Pons (tissue), 1 donor: ENCODE data around the gene SMARCA2.

Source experiments
- DNase-seq: peaks from one replicate; pipeline ENCODE4 v3.0.0-alpha.2; 2016; ENCODE audit warnings: low spot score

SMARCA2 gene

DNA sequence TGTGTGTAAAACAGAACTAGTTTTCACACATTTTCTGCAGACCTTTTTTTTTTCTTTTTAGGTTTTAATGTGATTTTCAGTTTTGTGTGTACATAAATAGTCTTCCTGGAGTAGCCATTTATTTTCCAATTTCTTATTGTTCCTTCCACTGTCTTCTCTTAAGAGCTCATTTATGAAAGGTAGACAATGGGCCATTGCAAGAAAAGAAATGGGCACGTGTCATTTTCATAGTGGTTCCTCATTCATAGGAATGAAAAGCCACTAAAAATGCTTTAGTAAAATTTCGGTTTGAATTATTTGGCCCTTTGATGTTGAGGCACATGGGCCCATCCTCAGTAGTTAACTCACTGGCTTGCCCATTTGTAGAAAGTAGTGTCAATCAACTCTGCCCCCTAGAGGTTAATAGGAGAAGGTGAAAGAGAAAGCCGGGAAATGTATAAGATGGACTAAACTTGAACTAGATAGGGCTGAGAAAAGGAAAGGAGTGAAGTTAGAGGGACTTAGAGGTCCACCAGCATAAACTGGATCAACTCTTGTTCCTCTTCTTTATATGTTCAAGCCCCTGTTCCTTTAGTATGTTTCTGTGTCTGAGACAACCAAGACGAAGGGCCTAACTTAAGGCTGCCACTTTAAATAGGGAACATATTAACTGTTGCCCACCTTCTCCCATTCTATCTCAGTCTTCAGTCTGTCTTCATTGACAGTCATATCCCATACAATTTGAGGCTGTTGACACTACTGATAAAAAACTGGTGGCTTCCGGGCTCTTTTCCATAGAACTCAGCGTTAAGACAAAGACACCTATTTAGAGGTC is 72.6 kb downstream of the SMARCA2 start:
- DNase-seq = peak; percentile 62

DNA sequence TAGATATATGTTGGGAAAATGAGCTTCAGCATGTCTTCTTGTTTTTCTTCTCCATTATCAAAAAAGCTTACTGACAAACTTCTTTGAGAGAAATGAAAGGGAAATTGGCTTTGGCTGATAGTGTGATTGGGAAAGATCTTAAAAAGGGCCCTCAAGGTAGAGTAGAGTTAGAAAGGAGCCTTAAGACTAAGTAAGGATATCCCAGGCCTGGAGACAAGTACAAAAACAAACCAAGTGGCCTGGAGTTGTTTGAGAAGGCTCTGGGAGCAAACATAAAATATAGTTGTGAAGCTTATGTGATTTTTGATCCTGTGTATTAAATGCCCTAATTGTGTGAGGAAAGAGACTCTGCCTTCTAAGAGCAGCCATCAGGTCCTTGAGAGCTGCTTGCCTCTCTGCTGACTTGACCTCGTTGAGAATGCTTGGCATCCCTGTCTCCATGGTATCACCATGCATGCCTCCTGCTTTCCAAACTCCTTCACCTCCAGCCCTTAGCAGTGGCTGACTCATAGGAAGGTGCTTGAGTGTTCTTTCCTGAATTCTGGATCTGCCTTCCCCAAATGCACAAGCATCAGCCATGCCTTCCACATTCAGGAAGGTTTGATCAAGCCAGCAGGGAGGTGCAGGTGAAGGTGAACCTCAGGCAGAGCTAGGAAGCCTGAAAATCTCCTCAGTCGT is 78.9 kb downstream of the SMARCA2 start:
- peak; percentile 25 for DNase-seq

DNA sequence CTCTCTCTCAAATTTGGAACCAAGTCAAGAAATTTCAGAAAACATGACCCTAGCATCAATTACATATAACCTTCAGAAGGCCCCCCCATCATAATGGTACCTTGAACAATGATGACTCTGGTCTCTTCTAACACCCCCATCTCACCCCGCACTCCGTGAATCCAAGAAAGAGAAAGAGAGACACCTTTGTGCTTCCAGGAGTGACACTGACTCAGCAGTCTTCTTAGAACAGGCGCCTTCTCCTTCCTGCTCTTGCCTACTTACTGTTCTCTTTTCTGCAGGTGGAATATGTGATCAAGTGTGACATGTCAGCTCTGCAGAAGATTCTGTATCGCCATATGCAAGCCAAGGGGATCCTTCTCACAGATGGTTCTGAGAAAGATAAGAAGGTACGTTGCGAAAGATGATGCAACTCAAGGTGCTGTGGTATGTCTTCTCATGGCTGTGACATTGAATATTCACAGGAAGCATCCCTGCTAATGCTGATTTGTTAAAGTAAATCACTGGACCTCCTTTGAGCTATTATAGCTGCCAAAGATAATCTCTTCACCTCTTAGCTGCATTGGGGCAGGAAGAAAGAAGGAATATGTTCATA is 81.3 kb downstream of the SMARCA2 start:
- no peak for DNase-seq

DNA sequence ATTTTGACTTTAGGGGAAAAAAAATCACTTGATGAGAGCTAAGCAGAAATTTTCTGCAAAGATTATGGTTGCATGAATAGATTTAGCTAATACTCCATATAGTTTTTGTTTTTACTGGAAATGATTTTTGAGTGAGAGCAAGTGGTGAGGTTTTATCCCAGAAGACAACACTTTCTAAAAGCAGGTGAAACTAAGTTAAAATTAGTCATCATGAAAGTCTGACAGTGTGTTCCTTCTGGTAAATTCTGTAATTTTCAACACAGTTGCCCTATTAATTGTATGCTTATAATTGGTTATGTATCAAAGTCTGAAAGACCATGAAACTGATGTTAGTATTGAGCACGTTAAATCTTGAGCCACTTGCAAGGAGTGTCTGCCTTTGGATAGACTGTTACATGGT is 91.5 kb downstream of the SMARCA2 start:
- no peak for DNase-seq

DNA sequence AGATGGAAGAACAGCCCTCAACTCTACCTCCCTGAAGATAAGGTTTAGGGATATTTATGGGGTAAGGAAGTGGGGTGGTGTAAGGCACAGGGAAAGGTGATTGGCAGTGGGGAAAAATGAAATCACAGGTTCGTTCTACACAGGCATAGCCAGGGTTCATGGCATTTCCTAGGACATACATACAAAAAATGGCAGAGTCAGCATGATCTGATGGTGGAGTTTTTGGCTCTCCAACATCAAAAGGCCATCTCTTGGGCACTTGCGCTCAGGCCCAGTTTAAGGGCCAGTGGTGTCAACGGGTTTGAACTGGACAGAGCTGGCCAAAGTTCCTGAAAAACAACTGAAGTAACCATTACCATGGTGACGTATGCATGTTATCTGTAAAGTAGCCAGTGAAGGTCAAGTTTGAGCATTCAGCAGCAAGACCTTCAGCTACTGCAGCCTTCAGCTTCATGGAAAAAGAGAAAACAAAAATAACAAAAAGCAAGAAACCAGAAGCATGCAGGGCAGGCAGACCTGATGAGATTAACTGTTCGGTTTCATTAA is 92.8 kb downstream of the SMARCA2 start:
- DNase-seq = no peak

DNA sequence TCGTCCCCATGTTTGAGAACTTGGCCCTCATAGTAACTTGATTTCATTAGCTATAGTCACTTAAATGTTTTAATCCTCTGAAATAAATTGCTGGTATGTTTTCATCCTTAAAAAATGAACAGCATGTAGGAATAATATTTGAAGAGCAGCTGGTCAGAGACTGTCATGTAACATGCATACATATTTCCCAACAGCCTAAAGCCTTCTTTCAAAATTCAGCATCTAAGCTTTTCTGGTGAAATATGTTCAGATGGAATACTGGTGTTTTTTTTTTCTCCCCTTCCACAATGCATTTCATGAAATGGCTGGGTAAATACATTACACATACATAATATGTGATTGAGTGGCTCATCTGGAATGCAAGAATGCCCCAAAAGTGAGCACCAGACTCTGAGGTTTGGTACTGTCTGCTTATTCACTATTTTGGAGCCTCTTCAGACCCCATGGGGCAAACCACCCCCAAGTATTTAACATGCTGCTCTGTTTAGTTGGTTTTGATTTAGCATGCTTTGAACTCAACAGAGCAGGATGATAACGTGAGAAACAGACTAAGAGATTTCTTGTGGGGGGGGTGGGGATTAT is 94.0 kb downstream of the SMARCA2 start:
- no peak for DNase-seq

DNA sequence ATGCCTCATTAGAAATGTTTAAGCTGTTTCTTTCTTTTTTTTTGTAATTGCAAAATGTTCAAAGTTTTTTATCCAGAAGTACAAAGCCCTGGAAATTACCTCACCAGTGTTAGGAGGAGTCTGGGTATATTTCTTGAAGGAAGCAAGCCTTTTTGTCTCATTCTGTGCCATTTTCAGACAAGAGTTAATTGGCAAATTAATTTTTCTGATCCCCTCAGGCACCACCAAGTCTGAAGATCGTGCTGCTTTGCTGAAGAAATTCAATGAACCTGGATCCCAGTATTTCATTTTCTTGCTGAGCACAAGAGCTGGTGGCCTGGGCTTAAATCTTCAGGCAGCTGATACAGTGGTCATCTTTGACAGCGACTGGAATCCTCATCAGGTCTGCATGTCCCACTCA is 94.9 kb downstream of the SMARCA2 start:
- no peak for DNase-seq

DNA sequence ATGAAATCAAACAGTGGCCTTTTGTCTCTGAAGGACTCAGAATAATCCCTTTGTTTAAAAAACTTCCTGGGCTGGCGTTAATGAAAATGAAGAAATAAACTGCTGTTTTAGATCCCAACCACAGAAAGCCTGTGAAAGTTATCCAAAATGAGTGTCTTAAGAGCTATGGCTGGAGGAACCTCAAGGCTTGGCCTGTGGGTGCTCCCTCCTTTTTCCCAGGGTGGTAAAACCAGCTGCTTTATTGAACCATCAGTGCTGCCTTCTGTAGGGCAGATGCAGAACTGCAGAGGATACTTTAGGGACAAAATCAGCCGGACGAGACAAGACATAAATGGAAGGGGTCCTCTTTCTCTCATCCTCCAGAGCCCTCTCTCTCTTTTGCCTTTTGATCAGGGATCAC is 100.9 kb downstream of the SMARCA2 start:
- peak; percentile 31 for DNase-seq

DNA sequence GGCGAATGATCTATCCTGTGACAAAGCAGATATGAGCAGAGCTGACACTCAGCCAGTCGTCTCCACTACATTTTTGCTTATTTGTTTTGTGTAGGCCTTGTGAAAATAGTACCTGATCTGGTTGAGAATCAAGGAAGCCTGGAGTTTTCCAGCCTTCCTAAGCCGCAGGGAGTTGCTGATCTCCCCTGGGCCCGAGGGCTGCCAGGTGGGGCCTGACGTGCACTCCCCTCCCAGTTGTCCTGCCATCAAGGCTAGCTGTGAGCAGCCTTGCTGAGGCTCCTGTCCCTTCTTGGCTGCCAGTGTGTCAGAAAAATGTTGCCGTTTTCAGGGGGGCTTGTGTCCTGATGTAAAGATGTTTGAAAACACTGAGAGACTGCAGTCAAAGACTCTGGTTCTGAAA is 102.4 kb downstream of the SMARCA2 start:
- no peak for DNase-seq

DNA sequence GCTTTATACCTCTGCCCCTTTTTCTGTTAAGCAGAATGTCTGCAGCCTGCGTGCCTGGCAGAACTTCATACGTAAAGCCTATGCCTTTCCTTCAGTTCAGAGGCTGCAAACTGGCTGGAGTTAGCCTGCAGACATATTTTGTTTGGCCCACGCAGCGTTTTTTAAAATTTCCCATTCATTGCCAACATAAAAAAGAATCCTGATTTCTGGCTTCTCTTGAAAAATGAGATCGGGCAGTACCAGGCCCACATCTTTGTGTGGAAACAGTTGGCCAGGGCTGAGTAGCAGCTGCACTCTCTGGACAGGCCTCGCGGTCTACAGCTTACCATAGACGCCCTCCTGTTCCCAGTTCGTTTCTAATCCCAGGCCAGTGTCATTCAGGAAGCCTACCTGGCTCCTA is 104.4 kb downstream of the SMARCA2 start:
- DNase-seq = no peak

DNA sequence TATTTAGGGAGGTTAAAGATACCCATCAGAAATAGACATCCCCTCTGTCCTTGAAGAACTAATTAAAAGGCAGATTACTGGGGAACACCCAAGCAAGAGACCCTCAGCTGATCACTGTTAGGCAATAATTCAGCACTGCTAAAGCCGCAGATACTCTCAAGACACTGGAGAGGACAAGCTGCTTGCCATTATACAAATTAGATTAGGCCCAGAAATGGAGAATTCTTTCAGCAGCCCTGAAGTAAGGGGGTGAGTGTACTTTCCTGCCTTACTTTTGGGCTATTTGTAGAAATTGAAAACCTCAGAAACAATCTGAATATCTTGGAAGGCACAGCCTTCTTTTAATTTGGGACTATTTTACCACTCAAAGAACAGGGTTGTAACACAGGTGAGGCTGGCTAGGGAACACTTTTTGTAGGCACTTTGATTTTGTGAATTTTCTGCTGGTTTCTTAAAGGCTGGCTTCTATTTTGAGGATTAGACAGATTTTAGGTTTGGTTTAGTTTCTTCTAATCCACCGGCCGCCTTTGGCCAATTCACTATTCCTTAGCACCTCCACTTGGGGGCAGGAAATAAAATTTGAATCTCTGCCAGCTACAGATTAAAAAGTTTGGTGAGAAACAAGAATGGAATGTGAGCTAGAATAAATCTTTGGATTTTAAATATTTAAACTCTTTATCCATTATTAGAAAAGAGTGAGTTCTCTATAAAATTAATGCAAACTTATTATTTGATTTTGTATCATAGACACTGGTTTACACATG is 106.0 kb downstream of the SMARCA2 start:
- no peak for DNase-seq

DNA sequence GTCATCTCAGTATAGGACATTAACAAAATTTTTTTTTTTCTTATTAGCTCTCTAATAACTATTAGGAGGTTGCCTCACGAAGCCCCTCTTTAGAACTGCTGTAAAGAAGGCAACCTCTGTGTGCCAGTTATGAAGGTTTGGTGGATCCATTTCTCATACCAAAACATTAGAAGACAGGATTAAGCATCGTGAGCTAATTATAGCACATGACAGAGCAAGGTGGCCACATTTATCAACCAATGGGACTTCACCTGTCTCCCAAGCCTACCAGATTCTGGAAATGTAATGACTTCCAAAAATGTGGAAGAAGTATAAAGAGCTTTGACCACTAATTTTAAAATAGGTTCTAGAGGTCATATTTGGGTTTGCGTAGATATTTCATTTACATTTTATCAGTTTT is 107.2 kb downstream of the SMARCA2 start:
- DNase-seq = no peak

DNA sequence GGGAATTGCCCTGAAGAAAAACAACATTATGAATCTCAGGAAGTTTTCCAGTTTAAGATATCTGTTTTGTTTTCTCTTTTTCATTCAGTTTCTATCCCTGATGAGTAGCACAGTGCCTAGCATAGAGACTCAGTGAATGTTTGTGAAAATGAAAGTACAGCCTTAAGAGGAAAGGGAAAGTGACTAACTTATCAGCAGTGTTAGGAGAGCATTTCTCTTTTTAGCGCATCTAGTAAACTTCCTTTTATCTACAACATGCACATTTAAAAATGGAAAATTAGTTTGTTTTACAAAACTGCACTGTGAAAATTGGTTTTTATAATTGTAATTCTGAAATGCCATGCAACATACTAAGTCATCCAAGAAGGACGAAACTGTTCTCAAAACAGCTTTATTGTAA is 110.8 kb downstream of the SMARCA2 start:
- peak; percentile 54 for DNase-seq

DNA sequence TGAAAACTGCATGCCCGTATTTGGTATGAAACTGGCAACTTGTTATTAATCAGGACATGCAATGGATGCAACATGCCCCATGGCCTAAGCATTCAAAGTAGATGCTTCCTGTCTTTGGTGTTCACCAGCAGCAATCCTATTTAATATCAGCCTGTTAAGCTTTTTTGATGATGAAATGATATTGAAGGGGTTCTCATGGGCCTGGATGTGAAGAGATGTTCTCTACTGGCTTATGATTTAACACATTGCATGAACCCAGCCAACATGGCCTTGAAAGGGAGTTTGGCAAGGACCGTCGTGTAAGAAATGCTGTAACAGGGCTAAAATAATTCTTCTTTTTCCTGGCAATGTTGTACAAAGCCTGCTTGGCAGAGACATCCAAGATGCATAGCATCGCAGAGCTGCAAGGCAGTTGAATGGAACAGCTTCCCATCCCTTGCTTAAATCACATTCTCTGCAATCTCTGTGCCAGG is 111.2 kb downstream of the SMARCA2 start:
- DNase-seq = peak; percentile 39

DNA sequence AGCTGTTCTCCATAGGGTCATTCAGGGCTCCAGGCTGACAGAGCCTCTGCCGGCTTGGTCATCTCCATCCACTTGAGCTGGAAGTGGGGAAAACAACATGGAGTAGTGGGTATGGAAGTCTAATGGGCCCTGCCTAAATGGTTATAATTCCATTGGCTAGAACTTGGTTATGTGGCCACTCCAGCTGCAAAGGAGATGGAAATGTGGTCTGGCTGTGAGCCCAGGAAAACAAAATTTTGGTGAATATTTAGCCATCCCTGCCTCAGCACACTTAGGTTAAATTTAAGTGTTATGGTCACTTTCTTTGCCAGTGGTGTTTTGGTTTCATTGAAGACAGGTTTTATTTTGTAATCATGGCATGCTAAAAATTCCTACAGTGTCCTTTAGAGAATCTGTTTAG is 112.3 kb downstream of the SMARCA2 start:
- no peak for DNase-seq

DNA sequence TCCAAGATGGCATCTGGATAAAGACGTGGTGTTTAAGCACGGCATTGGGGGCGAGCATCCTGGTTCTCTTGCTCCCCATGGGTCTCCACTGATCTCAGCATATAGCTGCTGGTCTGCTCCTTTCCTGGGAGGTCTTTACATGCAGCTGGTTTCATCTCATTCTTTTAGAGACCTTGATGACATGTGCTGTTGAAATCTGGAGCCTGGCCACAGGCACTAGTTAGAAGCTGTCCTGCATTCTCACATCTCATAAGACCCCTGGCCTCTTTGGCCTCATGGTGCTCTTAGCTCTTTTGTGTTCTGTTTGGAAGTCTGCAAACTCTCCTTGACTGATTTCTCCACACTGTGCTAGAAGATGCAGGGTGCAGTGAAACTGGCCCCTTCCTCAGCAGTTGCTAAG is 113.0 kb downstream of the SMARCA2 start:
- no peak for DNase-seq

DNA sequence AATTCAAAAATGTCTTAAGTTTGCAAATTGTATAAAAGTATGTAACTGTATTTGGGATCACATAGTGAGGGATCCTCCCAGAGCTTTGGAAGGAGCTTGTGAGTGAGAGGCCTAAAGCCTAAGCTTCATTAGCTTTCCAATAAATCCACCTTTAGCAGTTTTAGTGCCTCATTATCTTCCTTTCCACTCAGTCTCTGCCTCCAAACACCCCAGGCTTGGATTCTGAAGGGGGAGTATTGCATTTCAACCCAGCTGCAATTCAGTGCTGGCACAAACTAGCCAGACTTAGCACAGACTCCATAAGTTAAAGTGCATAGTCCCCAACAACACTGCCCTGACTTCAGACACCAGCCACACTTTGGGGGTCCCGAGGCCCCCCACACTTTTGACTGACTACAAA is 113.5 kb downstream of the SMARCA2 start:
- DNase-seq = no peak

DNA sequence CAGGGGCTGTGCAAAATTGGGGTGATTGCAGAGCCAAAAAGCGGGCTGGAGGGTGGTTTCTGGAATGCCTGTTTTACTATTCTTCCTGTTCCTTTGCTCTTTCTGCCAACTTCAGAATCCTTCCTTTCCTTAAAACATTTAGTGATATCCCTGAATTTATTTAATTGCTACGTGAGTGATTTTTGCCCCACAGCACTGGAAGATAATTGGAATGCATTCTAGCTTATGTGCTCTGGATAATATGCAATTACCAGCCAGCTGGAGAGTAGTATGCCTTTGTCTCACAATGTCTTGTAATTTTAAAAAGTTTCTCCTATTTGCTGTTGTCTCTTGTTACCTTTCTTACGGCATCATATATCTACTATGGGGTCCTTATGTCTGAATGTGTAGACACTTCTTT is 115.8 kb downstream of the SMARCA2 start:
- DNase-seq = no peak

DNA sequence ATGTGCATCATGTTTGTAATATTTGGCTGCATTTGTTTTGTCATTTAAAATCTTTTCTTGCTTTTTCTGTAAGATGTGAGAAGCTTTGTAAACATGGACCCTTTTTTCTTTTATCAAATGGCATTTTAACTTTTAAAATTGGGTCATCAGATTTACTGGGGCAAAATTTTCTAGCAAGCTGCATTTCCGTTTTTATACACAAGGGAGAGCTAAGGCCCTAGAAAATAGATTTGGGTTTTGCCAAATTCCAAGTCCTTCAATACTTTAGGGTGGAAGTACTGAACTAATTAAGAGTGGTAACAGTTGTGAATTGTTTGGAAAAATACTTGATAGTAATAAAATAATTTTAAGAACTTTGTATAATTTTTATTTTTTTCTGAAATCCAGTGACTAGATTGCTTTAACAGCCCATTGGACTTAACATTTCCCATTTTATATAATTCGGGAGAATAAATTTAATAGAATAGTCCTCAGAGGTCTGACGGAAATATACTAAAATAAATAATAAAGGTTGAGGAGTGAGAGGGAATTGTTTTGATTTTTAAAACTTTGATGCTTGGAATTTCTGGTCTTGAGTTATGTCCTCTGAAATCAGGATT is 117.4 kb downstream of the SMARCA2 start:
- peak; percentile 36 for DNase-seq

DNA sequence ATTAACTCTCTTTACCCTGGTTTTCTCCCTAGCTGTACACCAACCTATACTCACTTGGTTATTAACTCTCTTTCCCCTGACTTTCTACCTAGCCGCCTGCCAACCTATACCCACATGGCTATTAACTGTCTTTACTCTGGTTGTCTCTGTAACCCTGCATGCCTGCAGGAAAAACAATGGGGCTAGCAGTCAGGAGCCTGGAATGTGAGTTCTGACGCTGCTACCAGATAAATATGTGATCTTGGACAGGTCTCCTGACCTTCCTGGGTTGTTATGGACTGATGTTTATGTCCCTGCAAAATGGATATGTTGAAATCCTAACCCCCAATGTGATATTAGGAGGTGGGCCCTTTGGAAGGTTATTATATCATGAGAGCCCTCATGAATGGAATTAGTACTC is 119.2 kb downstream of the SMARCA2 start:
- DNase-seq = no peak

DNA sequence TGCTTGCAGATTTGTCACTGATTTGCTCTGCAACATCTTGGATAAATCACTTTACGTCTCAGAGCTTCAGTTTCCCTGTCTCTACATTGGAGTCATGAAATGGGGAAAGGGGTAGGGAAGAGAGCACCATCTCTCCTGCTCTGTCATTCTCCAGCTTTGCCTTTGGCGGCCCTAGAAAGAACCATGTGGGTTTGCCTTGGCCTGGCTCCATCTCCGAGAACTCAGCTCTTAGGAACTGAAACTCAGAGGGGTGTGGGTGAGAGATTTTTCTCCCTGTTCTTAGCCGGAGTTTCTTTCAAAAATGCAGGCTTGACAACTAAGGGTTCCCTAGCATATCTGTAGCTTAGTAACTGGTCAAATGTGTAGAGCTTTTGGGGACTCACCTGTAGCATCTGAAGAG is 123.5 kb downstream of the SMARCA2 start:
- peak; percentile 54 for DNase-seq
